ENCODE data around the gene RASD1. TPM values are rescaled to one million over a fixed set of nuclear protein-coding genes. Genes with fewer than 3 reads are reported as not detected.
A peak's percentile ranks its signal among the peaks of the same experiment; 100 is the strongest.

The RASD1 gene
- total and polyA plus RNA-seq, 11 donors: 1.5 to 79.2 (median 17.5) TPM

GRCh38 chr17:17469358-17469757, 26.8 kb downstream of the RASD1 start:
- Histone ChIP-seq H3K27ac (no peak overlapping the region), H3K36me3 (no peaks in the 10 kb centered on the region), H3K27me3 (peaks cover 0 to 7% (median 0%) of the 10 kb centered on the region in 9 donors), H3K9me3 (peaks cover 0 to 3% (median 0%) of the 10 kb centered on the region in 12 donors), H3K4me1 (peaks cover 0 to 7% (median 0%) of the 10 kb centered on the region in 12 donors), H3K4me3 (no peak overlapping the region)
- TF ChIP-seq POLR2A (IDR thresholded peaks at IDR 0.05) (no peak), CTCF (IDR thresholded peaks at IDR 0.05) (no peak)
- DNase-seq (no peak), ATAC-seq (no peak)
- intact Hi-C loops (cut with DNase I): no loop called here
- WGBS, 4 donors: 88 to 96% (median 93%) methylated on average over 4 of the region's 4 CpGs

- Histone ChIP-seq H3K9me3 (peaks cover 0 to 3% (median 0%) of the 10 kb centered on the region in 12 donors), H3K4me1 (peaks cover 0 to 7% (median 0%) of the 10 kb centered on the region in 12 donors), H3K4me3 (no peak overlapping the region), H3K27ac (no peak overlapping the region), H3K36me3 (no peaks in the 10 kb centered on the region), H3K27me3 (peaks cover 0 to 7% (median 0%) of the 10 kb centered on the region in 9 donors)
- DNase-seq (no peak), ATAC-seq (peak; percentile 45 to 78 (median 67))
- WGBS, 4 donors: 57 to 68% (median 63%) methylated on average over 5 of the region's 5 CpGs
- intact Hi-C loops (cut with DNase I): no loop called here
- TF ChIP-seq CTCF (IDR thresholded peaks at IDR 0.05) (no peak), POLR2A (IDR thresholded peaks at IDR 0.05) (no peak)
Measured at GRCh38 chr17:17468217-17469010, 27.8 kb downstream of the RASD1 start.

- DNase-seq (no peak), ATAC-seq (peak in 2 of 4 donors; percentile 47 to 72)
- Histone ChIP-seq H3K27ac (no peak overlapping the region), H3K36me3 (no peaks in the 10 kb centered on the region), H3K4me3 (no peak overlapping the region), H3K4me1 (peaks cover 0 to 7% (median 0%) of the 10 kb centered on the region in 12 donors), H3K27me3 (peaks cover 0 to 7% (median 0%) of the 10 kb centered on the region in 9 donors), H3K9me3 (peaks cover 0 to 3% (median 0%) of the 10 kb centered on the region in 12 donors)
- intact Hi-C loops (cut with DNase I): no loop called here
- WGBS, 4 donors: 29 to 57% (median 51%) methylated on average over 5 of the region's 5 CpGs
- TF ChIP-seq POLR2A (IDR thresholded peaks at IDR 0.05) (no peak), CTCF (IDR thresholded peaks at IDR 0.05) (no peak)
Measured at GRCh38 chr17:17467720-17468119, 28.5 kb downstream of the RASD1 start.

GRCh38 chr17:17467016-17467415, 29.2 kb downstream of the RASD1 start:
- Histone ChIP-seq H3K4me1 (peaks cover 0 to 7% (median 0%) of the 10 kb centered on the region in 12 donors), H3K36me3 (no peaks in the 10 kb centered on the region), H3K4me3 (no peak overlapping the region), H3K9me3 (peaks cover 0 to 3% (median 0%) of the 10 kb centered on the region in 12 donors), H3K27me3 (peaks cover 0 to 7% (median 0%) of the 10 kb centered on the region in 9 donors), H3K27ac (no peak overlapping the region)
- WGBS, 4 donors: 72 to 77% (median 76%) methylated on average over 5 of the region's 5 CpGs
- ATAC-seq: no peak
- DNase-seq: no peak
- intact Hi-C loops (cut with DNase I): no loop called here
- no peak for TF ChIP-seq CTCF (IDR thresholded peaks at IDR 0.05)
